DMS 273 (cell line): Measurements from ENCODE around the gene LUZP2.

Source experiments
- DNase-seq: peaks from one replicate; lab custom pipeline; 2025; ENCODE audit not compliant: unreplicated experiment; lab: John Stamatoyannopoulos, UW

LUZP2 gene

DNA sequence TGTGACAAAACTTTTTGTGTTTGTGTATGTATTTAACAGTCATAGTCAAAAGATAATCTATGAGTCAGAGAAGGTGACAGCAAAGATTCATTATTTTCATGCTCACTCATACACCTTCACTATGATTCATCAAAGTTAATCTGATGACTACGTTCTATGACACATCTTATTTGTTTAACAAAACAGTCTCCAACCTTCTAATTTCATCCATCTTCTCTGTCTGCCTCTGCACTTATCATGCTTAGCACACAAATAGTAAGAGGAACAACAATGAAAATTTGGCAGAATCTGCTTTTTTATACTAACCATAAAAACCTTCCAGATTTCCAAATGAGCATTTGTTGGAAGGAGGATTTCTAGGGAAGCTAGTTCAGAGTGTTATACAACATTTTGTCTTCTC is 568.9 kb downstream of the LUZP2 start:
- DNase-seq, result no peak

DNA sequence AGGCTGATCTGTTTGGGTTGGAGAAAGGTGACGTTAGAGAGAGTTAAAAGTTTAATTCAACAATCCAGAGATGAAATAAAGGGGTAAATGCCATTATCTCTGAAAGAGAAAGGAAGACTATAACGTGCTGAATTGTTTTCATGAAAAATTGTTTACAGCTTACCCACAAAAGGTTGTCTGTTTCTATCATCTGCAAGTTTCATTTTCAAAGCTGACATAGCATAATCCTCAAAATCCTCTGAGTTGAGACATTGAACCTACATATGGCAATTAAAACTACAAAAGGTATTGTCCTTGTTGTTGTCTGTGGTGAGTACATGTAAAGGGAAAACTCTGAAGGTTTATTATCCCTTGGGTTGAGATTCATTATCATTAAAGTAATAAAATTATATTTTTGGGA is 569.9 kb downstream of the LUZP2 start:
- no peak for DNase-seq

DNA sequence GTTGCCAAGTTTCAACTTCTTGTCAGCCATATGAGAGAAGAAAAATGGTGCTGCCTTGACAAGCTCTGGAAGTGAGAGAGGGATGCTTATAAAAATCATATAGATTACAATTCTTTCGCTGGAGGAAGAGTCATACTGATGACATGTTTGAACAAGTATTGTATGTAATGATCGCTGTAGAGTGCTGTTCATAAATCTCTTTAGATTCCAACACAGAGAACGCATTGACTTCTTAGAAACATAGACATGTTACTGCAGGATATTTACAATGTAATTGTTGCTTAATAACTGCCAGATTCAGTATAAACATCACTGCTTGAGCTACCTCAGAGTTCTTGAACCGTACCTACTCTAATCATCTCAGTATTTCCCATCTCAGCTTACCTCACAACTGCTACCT is 571.6 kb downstream of the LUZP2 start:
- no peak for DNase-seq

DNA sequence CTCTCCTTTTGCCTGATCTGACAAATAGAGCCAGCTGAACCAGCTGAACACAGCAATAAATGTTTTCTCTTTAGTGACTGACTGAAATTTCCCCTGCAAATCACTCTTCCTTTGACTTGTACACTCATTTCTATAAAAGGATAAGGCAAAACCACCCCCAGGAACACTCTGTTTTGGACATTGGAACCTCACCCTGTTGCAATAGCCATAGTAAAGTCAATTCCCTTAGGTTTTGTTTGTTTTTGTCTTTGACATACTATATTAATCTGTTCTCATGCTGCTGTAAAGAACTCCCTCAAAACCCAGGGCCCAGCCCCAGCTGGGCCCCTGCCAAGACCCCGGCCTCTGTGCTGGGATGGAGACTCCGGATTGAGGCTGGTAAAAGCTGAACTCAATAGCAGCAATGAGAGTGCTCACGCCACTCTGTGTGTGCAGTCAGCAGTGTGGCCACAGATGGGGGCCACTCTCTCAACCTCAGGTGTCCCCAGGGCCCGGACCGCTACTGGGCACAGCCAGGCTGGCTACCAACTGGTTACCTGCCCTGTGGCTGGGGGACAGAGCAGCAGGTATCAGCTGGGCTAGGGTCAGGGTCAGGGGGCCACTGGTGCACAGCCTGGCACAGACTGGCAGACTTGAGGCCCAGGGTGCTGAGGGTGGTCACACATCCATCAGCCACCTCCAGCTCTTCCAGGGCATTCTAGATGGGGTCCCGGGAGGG is 597.4 kb downstream of the LUZP2 start:
- no peak for DNase-seq

DNA sequence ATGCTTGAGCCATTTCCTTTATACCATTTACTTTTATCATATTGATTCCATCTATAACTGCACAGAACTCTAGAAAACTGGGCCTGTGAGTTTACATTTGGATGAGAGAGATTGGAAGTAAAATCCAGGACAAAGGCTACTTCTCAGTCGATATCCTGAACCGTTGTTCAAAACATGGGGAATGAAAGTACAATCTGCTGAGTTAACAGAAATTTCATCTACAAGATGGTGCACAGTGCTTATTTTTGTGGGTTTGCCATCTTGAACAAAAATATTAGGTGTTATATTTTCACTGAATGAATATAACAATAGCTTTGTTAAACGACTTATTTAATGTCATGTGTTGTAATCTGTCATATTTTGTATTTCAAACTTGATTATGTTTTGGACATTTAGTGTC is 622.6 kb downstream of the LUZP2 start:
- DNase-seq, result no peak
